ENCODE measurements around the gene SLC16A7.

DNA sequence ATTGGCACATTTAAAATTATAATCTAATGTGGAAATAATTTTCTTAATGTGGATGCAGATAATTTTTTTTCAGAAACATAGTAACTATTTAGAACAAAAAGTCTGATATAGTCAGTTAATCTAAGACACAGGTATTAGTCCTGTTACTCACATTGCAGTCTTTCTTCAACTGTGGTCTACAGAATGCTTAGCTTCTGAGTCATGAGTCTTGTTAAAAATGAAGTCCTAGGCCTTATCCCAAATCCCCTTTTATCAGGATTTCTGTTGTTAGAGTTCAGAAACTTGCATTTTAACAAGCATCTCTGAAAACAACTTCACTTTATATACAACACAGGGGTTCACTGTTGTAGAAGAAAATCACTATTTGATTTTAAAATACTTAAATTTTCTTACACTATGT is 112.2 kb downstream of the SLC16A7 start:
- TF ChIP-seq CTCF (IDR thresholded peaks at IDR 0.05) (no peak), POLR2A (IDR thresholded peaks at IDR 0.05) (no peak)
